Chondrocyte (in vitro differentiated cells): Measurements from ENCODE around the gene CHML. TPM values are rescaled to one million over a fixed set of nuclear protein-coding genes. Genes with fewer than 3 reads are reported as not detected.

Experiments used
- DNase-seq: peaks from one replicate; pipeline ENCODE4 v3.0.0; 2021; ENCODE audit warnings: mixed read lengths, low spot score
- H3K27ac Mint-ChIP-seq: one replicate; pipeline ENCODE4 v1.8.0; 2021; ENCODE audit warnings: mild to moderate bottlenecking, moderate library complexity, mixed read lengths; ENCODE audit not compliant: unreplicated experiment
- H3K27me3 Mint-ChIP-seq: 2 replicates; pipeline ENCODE4 v1.8.0; 2021; ENCODE audit warnings: low read depth, mixed read lengths
- H3K36me3 Mint-ChIP-seq: 2 replicates; pipeline ENCODE4 v1.8.0; 2021; ENCODE audit warnings: low read depth, mixed read lengths
- H3K4me1 Mint-ChIP-seq: 2 replicates; pipeline ENCODE4 v1.8.0; 2021; ENCODE audit warnings: low read depth, mild to moderate bottlenecking, mixed read lengths
- H3K4me3 Mint-ChIP-seq: one replicate; pipeline ENCODE4 v1.8.0; 2021; ENCODE audit warnings: mild to moderate bottlenecking, moderate library complexity, mixed read lengths; ENCODE audit not compliant: unreplicated experiment
- H3K9me3 Mint-ChIP-seq: 2 replicates; pipeline ENCODE4 v1.8.0; 2021; ENCODE audit warnings: low read depth, mixed read lengths
- total RNA-seq: library from RNA; stranded (reverse); gene quantifications from 3 replicates; pipeline ENCODE4 v1.2.1, GENCODE V29; 2021
- TF ChIP-seq, protein P1 (sequence below): fragments of 200-600 bp; sonication (generic); IDR thresholded peaks from 2 replicates; pipeline ENCODE4 v1.5.0; 2021; ENCODE audit warnings: antibody characterized with exemption, mild to moderate bottlenecking, moderate library complexity

CHML gene
- total RNA-seq, 1 donor from 2014 or later, result 14.0 TPM

DNA sequence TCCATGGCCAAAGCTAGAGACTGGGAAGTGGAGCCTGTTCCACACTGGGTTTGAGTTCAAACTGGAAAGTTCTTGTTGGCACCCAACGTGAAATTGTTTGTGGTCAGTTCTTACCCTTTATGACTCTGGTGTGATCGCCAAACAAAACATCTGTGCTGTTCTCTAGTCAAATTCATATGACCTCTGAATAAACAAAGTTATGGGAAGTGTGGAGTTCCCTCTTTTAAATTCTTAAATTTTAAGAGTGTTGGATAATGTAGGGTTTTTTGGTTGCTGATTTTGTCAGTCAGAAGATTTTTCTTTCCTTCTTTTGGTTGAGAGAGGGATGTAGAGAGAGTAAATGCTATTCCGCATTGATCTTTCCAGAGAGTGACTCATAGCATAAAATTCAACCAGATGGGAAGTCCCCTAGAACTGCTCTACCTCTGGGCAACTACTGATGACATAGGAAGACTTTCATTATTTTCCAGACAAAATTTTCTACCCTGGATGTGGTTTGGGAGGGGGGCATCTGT is 36.4 kb downstream of the CHML start:
- Mint-ChIP-seq H3K4me3 (no peak overlapping the region), H3K36me3 (peaks cover 10% of the 10 kb centered on the region), H3K4me1 (peaks cover 49% of the 10 kb centered on the region), H3K9me3 (no peaks in the 10 kb centered on the region), H3K27me3 (no peaks in the 10 kb centered on the region), H3K27ac (peak overlapping the region; percentile 70)
- TF ChIP-seq, protein P1, sequence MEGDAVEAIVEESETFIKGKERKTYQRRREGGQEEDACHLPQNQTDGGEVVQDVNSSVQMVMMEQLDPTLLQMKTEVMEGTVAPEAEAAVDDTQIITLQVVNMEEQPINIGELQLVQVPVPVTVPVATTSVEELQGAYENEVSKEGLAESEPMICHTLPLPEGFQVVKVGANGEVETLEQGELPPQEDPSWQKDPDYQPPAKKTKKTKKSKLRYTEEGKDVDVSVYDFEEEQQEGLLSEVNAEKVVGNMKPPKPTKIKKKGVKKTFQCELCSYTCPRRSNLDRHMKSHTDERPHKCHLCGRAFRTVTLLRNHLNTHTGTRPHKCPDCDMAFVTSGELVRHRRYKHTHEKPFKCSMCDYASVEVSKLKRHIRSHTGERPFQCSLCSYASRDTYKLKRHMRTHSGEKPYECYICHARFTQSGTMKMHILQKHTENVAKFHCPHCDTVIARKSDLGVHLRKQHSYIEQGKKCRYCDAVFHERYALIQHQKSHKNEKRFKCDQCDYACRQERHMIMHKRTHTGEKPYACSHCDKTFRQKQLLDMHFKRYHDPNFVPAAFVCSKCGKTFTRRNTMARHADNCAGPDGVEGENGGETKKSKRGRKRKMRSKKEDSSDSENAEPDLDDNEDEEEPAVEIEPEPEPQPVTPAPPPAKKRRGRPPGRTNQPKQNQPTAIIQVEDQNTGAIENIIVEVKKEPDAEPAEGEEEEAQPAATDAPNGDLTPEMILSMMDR, result no peak
- DNase-seq, result no peak

DNA sequence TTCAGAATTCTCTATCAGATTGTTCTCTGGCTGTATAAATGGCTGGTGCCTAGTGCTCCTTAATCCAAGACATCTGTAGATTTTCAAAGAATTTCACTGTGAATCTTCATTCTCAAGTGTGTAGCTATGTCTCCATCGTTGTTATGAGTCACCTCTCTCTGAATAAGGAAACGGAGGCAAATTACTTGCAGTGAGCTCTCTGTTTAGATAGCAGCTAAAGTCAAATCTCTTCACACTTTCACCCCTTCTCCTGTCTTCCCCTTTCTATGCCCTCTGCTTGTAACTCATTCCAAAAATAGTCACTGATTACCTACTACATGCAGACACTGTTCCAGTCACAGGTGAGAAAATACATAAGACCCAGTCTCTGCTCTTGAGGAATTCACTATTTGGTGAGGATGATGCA is 39.7 kb downstream of the CHML start:
- DNase-seq, result no peak
- no peaks in the 10 kb centered on the region for H3K9me3 Mint-ChIP-seq
- peaks cover 10% of the 10 kb centered on the region for H3K36me3 Mint-ChIP-seq
- peak overlapping the region; percentile 49 for H3K27ac Mint-ChIP-seq
- H3K4me1 Mint-ChIP-seq, result peaks cover 38% of the 10 kb centered on the region
- TF ChIP-seq, protein P1, result no peak
- H3K27me3 Mint-ChIP-seq, result no peaks in the 10 kb centered on the region
- H3K4me3 Mint-ChIP-seq, result no peak overlapping the region

DNA sequence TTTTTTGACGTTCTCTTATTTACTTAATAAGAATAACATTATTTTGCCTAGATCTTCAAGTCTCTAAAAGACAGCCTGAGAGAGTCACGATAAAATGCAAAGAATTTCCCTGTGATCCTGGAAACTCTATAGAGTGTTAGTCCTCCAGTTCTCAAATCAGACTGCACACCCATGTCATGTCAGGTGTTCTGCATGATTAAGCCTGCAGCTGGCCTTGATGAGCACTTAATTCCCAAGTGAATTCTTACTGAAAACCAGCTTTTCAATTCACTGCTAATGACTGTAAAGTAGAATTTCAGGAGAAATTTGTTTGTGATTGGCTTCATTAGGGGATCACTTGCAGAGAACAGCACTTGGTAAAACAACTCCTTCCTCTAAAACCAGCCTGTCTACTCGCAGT is 41.9 kb downstream of the CHML start:
- H3K4me3 Mint-ChIP-seq, result no peak overlapping the region
- H3K27ac Mint-ChIP-seq, result no peak overlapping the region
- H3K27me3 Mint-ChIP-seq, result no peaks in the 10 kb centered on the region

DNA sequence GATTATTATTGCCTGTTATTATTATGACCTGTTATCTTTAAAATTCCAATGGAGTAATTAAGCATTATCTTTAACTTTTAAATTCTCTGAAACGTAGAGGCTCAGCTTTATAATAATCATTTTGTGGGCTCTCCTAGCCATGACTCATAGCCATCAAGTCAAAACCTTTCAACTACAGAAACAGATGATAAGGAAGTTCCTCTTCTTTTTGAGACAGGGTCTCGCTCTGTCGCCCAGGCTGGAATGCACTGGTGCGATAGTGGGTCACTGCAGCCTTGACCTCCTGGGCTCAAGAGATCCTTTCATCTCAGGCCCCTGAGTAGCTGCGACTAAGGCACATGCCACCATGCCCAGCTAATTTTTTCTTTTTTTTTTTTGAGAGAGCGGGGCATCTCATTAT is 43.5 kb downstream of the CHML start:
- peaks cover 33% of the 10 kb centered on the region for H3K4me1 Mint-ChIP-seq
- TF ChIP-seq, protein P1, result no peak
- no peak overlapping the region for H3K27ac Mint-ChIP-seq
- peaks cover 16% of the 10 kb centered on the region for H3K36me3 Mint-ChIP-seq
- H3K27me3 Mint-ChIP-seq, result no peaks in the 10 kb centered on the region
- H3K4me3 Mint-ChIP-seq, result no peak overlapping the region
- DNase-seq, result no peak
- no peaks in the 10 kb centered on the region for H3K9me3 Mint-ChIP-seq

More for the DNA sequence above, 41.9 kb downstream of the CHML start:
- TF ChIP-seq, protein P1, result no peak
- Mint-ChIP-seq H3K4me1 (peaks cover 25% of the 10 kb centered on the region), H3K9me3 (no peaks in the 10 kb centered on the region), H3K36me3 (peaks cover 22% of the 10 kb centered on the region)
- DNase-seq, result no peak

DNA sequence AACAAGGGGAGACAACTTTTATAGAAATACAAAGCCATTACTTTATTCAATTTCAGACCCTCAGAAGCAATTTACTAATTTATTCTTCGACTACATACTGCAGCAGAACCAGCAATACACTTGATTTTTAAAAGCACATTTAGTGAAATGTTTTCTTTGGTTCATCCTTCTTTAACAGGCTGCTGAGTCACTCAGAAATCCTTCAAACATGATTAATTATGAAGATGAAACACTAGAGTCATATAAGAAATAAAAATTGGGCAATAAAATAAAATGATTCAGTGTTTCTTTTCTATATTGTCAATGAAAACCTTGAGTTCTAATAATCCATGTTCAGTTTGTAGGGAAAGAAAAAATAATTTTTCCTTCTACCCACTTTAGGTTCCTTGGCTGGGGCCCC is 47.0 kb downstream of the CHML start:
- Mint-ChIP-seq H3K36me3 (peaks cover 12% of the 10 kb centered on the region), H3K27ac (no peak overlapping the region), H3K4me3 (no peak overlapping the region), H3K27me3 (no peaks in the 10 kb centered on the region), H3K4me1 (peaks cover 35% of the 10 kb centered on the region), H3K9me3 (no peaks in the 10 kb centered on the region)
- TF ChIP-seq, protein P1, result no peak
- no peak for DNase-seq
